Liver (tissue), 3 donors: ENCODE results near the gene IER2.
"Not testable (repeated sequence)": the region's sequence is repeated elsewhere in the genome, so short reads cannot be mapped to it uniquely, and the experiment has no call there.

Experiments used
- FOXA1 ChIP-seq: IDR thresholded peaks from 2 replicates; pipeline ENCODE4 v1.6.1; 2016; ENCODE audit warnings: antibody characterized with exemption
- GABPA ChIP-seq, 2 donors: IDR thresholded peaks in 1 of 2; conservative IDR thresholded peaks in 1 of 2; 2 replicates each; pipeline ENCODE4 v1.6.1; 2016; ENCODE audit warnings: antibody characterized with exemption in 2 of 2, mild to moderate bottlenecking in 1 of 2, moderate library complexity in 1 of 2
- HNF4G ChIP-seq: IDR thresholded peaks from 2 replicates; pipeline ENCODE4 v1.6.1; 2016; ENCODE audit warnings: antibody characterized with exemption
- JUND ChIP-seq, 2 donors: IDR thresholded peaks; 2 replicates each; pipeline ENCODE4 v1.6.1; 2016; ENCODE audit warnings: antibody characterized with exemption in 2 of 2
- NR2F2 ChIP-seq: IDR thresholded peaks from 2 replicates; pipeline ENCODE4 v1.6.1; 2016; ENCODE audit warnings: antibody characterized with exemption
- RAD21 ChIP-seq, 2 donors: IDR thresholded peaks; 2 replicates each; pipeline ENCODE4 v1.6.1; 2016; ENCODE audit warnings: antibody characterized with exemption in 2 of 2, mild to moderate bottlenecking in 2 of 2
- RXRA ChIP-seq, 2 donors: IDR thresholded peaks; 2 replicates each; pipeline ENCODE4 v1.6.1; 2017 to 2018; ENCODE audit warnings: antibody characterized with exemption in 2 of 2, mild to moderate bottlenecking in 1 of 2
- SP1 ChIP-seq: IDR thresholded peaks from 2 replicates; pipeline ENCODE4 v1.6.1; 2018; ENCODE audit warnings: antibody characterized with exemption, mild to moderate bottlenecking
- TAF1 ChIP-seq: conservative IDR thresholded peaks from 2 replicates; pipeline ENCODE4 v1.6.1; 2016; ENCODE audit warnings: antibody characterized with exemption, mild to moderate bottlenecking
- TF ChIP-seq, protein P1 (sequence below): IDR thresholded peaks from 2 replicates; pipeline ENCODE4 v1.6.1; 2016; ENCODE audit warnings: antibody characterized with exemption
- TF ChIP-seq, protein P2 (sequence below): fragments of 150-350 bp; IDR thresholded peaks from 2 replicates; pipeline ENCODE4 v1.5.1; 2017; ENCODE audit warnings: improper control_type of control experiment, low read depth, low read length; ENCODE audit not compliant: missing input control
- TF ChIP-seq, protein P3 (sequence below): IDR thresholded peaks from 2 replicates; pipeline ENCODE4 v1.6.1; 2016; ENCODE audit warnings: antibody characterized with exemption
- TF ChIP-seq, protein P4 (sequence below): IDR thresholded peaks from 2 replicates; pipeline ENCODE4 v1.6.1; 2016; ENCODE audit warnings: antibody characterized with exemption, mild to moderate bottlenecking
- donor health status: healthy.
- donor health status: healthy.

DNA sequence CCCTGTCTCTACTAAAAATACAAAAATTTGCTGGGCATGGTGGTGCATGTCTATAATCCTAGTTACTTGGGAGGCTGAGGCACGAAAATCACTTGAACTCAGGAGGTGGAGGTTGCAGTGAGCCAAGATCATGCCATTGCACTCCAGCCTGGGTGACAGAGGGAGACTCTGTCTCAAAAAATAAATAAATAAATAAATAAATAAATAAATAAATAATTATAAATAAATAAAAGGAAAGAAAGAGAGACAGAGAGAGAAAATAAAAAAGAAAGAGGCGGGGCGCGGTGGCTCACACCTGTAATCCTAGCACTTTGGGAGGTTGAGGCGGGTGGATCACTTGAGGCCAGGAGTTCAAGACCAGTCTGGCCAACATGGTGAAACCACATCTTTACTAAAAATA is 27.4 kb downstream of the IER2 start:
- TF ChIP-seq, protein P1, sequence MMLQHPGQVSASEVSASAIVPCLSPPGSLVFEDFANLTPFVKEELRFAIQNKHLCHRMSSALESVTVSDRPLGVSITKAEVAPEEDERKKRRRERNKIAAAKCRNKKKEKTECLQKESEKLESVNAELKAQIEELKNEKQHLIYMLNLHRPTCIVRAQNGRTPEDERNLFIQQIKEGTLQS = not testable (repeated sequence)
- not testable (repeated sequence) for TF ChIP-seq TAF1; JUND (IDR thresholded peaks at IDR 0.05); RXRA (IDR thresholded peaks at IDR 0.05); SP1; GABPA (IDR thresholded peaks at IDR 0.05 in 1 of 2, conservative IDR thresholded peaks at IDR 0.05 in 1 of 2); RAD21 (IDR thresholded peaks at IDR 0.05); FOXA1; NR2F2; HNF4G
- TF ChIP-seq, protein P2, sequence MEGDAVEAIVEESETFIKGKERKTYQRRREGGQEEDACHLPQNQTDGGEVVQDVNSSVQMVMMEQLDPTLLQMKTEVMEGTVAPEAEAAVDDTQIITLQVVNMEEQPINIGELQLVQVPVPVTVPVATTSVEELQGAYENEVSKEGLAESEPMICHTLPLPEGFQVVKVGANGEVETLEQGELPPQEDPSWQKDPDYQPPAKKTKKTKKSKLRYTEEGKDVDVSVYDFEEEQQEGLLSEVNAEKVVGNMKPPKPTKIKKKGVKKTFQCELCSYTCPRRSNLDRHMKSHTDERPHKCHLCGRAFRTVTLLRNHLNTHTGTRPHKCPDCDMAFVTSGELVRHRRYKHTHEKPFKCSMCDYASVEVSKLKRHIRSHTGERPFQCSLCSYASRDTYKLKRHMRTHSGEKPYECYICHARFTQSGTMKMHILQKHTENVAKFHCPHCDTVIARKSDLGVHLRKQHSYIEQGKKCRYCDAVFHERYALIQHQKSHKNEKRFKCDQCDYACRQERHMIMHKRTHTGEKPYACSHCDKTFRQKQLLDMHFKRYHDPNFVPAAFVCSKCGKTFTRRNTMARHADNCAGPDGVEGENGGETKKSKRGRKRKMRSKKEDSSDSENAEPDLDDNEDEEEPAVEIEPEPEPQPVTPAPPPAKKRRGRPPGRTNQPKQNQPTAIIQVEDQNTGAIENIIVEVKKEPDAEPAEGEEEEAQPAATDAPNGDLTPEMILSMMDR = not testable (repeated sequence)
- TF ChIP-seq, protein P3, sequence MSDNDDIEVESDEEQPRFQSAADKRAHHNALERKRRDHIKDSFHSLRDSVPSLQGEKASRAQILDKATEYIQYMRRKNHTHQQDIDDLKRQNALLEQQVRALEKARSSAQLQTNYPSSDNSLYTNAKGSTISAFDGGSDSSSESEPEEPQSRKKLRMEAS = not testable (repeated sequence)
- TF ChIP-seq, protein P4, sequence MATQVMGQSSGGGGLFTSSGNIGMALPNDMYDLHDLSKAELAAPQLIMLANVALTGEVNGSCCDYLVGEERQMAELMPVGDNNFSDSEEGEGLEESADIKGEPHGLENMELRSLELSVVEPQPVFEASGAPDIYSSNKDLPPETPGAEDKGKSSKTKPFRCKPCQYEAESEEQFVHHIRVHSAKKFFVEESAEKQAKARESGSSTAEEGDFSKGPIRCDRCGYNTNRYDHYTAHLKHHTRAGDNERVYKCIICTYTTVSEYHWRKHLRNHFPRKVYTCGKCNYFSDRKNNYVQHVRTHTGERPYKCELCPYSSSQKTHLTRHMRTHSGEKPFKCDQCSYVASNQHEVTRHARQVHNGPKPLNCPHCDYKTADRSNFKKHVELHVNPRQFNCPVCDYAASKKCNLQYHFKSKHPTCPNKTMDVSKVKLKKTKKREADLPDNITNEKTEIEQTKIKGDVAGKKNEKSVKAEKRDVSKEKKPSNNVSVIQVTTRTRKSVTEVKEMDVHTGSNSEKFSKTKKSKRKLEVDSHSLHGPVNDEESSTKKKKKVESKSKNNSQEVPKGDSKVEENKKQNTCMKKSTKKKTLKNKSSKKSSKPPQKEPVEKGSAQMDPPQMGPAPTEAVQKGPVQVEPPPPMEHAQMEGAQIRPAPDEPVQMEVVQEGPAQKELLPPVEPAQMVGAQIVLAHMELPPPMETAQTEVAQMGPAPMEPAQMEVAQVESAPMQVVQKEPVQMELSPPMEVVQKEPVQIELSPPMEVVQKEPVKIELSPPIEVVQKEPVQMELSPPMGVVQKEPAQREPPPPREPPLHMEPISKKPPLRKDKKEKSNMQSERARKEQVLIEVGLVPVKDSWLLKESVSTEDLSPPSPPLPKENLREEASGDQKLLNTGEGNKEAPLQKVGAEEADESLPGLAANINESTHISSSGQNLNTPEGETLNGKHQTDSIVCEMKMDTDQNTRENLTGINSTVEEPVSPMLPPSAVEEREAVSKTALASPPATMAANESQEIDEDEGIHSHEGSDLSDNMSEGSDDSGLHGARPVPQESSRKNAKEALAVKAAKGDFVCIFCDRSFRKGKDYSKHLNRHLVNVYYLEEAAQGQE = not testable (repeated sequence)
